HG02610 (cell line): ENCODE data around the gene GMPPB.

Source experiments
- ATAC-seq: cut with Tn5 transposase; IDR thresholded peaks from one replicate; pipeline ENCODE4 v1.9.1; 2021; ENCODE audit warnings: mild to moderate bottlenecking, moderate library complexity; ENCODE audit not compliant: unreplicated experiment

The GMPPB gene

DNA sequence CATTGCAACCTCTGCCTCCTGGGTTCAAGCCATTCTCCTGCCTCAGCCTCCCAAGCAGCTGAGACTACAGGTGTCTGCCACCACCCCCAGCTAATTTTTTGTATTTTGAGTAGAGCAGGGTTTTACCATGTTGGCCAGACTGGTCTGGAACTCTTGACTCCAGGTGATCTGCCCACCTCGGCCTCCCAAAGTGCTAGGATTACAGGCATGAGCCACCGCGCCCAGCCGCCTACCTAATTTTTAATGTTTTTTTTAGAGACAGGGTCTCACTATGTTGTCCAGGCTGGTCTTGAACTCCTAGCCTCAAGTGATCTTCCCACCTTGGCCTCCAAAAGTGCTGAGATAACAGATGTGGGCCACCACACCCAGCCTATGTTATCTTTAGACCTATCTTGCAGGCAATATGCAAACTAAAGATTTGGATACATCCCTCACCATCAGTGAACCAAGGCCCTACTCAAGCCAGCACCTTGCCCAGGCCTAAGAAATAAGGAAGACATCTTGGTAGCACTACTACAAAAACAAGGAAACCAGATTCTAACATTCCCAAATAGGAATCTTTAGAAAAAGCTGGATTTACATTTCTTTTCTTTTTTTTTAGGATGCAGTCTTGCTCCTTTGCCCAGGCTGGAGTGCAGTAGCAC is 6.3 kb upstream of the GMPPB start:
- ATAC-seq = no peak

DNA sequence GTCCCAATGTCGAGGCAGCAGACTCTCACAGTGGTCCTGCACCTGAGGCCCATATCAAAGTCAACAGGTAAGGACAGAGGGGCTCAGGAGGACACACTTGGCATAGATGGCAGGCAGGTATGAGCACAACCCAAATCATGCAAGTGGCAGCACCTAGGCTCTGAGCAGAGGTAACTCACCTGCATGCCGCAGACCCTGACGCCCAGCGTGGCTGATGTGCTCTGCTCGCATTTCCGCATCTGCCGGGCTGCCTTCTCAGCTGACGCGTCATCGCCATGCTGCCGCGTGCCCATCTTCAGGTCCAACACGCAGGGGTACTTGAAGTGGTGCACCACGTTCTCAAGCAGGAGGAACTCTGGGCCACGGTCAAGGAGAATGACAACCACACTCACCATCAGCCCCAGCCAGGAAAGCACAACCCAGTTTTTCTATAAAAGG is 4.2 kb upstream of the GMPPB start:
- no peak for ATAC-seq

DNA sequence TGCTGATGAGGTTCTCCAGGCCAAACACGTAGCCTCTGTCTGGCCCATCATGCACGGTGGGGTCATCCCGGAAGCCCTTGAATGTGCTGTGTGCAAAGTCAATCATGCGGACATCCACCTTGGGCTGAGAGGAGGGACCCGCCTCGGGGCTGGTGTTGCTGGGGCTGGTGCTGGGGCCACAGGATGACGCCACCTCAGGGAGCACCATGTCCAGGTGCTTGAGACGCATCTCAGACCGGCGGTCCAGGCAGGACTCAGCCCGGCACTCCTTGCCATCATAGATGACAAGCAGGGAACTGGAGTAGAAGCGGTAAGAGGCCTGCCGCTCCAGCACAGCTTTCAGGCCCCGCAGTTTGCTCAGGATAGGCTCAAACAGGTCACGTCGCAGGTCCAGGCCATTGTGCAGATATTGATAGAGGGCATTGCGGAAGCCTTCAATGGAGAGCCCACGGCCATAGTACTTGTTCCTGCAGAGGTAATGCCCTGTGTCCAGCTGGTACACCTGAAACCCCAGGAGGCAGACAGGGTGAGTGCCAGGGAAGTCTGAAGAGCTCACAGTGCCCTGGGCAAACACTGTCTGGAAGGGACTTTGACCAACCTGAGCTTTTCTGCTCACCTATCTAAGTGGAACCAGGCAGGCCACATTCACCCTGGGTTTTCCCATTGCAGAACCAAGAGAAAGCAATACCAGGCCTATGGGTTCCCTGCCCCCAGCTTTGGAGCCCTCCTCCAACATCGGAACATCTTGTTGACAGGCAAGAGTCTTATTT is 3.6 kb upstream of the GMPPB start:
- ATAC-seq = no peak

DNA sequence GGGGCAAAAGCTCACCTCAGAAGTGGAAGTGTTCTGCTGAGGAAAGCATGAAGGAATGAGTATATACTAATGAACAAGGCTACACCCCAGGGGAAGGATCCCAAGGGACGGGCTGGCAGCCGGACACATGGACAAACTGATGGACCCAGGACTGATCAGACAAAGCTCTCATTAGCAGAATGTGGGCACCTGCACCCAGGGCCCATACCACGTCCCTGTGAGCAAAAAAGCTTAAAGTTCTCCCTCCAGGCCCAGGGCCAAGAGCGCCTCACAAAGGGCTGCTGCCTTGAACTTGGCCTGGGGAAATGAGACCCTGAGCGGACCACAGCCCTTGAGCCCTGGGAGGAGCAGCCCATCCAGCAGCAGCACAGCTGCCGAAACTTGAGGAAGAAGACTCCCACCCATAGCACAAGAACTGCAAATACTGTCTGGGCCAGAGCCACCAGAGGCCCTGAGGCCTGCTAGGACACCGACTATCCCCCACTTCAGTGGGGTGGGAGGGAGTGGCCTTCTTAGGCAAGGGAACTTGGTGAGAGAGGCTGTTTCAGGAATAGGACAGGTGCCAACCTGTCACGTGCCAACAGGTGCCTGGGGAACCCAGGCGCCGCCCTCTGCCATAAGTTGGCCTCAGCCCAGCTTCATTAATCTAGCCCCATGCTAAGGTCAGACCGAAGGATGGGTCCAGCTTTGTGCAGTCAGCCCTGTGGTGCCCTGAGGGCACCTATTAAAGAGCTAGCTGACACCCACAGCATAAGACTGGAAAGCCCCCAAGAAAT is 2.3 kb upstream of the GMPPB start:
- no peak for ATAC-seq

DNA sequence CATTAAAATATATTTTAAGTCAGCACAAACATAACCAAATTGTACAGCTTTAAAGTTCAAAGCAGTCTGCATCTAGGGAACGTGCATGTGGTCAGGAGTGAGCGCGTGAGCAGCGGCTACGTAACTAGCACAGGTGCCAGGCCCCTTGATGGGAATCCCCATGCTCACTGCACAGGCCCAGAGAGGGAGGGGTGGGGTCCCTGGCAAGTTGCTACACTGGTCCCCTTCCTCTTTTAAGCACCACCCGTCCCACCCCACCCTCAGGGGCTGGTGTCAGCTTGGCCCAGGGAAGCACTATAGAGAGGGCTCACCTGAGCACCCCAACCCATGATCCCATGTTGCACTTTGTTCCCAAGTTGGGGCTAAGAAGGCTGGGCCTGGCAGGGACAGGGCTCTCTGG is 835 bp upstream of the GMPPB start:
- ATAC-seq = no peak

GRCh38 chr3:49723296-49723627 is 489 bp downstream of the GMPPB start:
- no peak for ATAC-seq

DNA sequence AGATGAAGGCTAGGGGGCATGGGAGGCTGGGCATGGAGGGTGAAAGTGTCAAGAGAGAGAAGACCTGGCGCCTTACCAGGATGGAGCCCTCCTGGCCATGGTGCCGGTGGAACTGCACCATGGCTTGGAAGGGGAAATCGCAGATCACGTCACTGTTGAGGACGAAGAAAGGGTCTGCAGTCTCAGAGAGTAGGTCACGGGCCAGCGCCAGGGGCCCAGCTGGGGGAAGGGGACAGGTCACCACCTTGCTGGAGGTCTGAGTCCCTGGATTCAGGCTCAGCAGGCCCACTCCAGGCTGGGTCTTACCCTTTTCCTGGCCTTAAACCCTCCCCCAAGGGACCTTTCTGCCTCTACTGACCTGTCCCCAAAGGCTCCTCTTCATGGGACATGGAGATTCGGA is 855 bp downstream of the GMPPB start:
- no peak for ATAC-seq

DNA sequence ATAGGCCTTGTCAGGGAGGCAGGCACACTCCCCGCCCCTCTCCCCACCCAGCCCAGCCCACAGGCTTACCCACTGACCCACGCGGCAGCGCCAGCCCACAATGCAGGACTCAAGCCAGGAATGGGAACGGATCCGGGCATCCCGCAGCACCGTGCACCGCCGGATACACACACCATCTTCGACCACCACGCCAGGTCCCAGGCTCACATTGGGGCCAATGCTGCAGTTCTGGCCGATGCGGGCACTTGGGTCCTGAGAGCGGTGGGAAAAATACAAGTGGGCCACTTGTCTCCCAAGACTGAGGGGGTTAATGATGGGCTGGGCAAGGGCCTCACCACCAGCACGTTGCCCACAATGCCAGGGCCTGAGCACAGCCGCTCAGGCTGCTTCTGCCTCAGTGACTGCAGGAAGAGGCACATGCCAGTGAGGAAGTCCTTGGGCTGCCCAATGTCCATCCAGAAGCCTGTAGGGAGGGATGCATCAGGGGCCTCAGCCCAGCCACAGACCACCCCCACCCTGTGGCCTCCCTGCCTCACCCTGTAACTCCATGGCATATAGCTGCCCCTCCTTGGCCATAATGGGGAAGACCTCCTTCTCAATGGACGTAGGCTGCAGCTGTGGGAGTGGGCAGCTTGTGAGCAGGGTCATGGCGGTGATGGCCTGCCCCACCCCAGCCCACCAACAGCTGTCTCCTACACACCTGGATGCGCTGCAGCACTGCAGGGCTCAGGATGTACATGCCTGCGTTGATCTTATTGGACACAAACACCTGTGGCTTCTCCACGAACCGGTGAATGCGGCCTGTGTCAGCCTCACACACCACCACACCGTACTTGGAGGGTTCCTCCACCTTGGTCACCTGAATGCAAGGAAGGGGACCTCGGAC is 1.6 kb downstream of the GMPPB start:
- no peak for ATAC-seq

DNA sequence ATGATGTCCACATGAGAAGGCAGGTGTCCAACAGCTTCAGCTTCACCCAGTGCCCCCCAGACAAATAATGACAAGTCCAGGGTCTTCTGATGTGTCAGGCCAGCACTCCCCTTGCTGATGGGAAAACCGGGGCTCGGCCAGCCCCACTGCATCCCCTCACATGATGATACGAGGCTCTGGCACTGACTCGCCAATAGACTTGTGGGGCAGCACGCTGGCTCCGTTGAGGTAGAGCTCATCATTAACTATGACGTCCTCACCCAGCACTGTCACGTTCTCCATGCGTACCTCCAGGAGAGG is 2.2 kb downstream of the GMPPB start:
- ATAC-seq = no peak

DNA sequence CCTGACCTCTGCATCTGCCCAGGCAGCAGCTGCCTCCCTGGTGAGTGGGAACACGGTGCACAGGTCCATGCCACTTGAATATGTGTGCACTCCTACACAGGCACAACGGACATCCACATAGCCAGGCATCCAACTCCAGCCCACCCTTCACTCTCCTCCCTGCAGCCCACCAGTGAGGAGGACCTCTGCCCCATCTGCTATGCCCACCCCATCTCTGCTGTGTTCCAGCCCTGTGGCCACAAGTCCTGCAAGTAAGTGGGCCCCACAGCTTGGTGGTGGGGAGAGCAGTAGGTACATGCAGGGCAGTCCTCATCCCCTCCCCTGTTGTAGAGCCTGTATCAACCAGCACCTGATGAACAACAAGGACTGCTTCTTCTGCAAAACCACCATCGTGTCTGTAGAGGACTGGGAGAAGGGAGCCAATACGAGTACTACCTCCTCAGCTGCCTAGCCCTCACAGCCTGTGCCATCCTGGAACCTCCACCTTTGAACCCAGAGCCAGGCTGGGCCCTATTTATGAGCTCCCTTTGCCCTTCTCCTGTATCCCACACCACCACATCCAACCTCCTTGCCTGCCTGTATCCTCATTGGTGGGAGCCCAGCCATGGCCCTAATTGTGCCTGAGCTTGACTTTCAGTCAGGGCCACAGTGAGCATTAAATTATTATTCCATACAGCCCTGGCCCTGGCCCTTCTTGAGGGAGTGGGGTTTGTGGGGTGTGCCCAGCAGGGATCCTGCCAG is 2.7 kb downstream of the GMPPB start:
- no peak for ATAC-seq

DNA sequence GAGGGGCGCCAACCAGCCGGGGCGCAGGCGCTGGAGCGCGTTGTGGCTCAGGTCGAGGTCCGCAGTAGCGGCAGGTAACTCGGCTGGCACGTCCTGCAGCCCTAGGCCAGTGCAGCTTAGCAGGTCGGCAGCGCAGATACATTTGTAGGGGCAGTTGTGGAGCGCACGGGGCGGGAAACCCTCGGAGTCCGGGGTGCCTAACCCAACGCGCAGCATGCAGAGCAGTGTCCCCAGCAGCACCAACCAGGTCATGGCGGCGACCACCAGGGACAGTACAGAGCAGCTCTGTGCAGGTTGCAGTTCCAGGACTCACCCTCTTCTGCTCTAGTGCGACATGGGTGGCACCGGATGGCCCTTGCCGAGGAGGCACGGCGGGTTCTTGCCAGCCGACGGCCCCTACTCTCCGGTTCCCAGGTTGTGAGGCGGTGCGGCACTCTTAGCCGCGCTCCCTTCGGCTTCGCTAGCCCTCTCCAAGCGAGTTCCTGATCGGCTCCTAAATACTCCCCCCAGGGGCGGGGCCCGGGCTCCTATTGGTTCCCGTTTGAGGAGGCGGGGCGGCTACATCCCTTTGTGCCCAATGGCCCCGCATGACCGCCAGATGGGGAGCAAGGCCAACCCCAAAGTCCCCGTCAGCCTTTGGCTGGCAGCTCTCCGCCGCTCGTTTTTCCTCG is 4.4 kb downstream of the GMPPB start, which contains the start of gene AMIGO3:
AMIGO3 (minus strand) TSS at position 471 of the 671 bp plus-strand sequence; CDS start at position 252, 219 bp downstream.
- ATAC-seq = peak; percentile 54

DNA sequence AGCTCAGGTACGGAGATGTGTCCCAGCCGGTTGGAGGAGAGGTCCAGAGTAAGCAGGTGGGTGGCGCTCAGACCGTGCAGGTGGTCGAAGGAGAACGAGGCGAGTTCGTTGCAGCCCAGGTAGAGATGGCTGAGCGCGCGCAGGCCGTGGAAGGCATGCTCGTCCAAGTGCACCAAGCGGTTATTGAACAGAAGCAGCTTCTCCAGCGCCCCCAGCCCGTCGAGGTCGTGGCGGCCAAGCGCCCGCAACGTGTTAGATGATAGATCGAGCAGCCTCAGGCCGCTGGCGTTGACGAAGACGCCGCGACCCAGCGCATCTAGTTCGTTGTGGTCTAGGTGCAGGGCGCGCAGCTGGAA is 4.9 kb downstream of the GMPPB start:
- no peak for ATAC-seq

DNA sequence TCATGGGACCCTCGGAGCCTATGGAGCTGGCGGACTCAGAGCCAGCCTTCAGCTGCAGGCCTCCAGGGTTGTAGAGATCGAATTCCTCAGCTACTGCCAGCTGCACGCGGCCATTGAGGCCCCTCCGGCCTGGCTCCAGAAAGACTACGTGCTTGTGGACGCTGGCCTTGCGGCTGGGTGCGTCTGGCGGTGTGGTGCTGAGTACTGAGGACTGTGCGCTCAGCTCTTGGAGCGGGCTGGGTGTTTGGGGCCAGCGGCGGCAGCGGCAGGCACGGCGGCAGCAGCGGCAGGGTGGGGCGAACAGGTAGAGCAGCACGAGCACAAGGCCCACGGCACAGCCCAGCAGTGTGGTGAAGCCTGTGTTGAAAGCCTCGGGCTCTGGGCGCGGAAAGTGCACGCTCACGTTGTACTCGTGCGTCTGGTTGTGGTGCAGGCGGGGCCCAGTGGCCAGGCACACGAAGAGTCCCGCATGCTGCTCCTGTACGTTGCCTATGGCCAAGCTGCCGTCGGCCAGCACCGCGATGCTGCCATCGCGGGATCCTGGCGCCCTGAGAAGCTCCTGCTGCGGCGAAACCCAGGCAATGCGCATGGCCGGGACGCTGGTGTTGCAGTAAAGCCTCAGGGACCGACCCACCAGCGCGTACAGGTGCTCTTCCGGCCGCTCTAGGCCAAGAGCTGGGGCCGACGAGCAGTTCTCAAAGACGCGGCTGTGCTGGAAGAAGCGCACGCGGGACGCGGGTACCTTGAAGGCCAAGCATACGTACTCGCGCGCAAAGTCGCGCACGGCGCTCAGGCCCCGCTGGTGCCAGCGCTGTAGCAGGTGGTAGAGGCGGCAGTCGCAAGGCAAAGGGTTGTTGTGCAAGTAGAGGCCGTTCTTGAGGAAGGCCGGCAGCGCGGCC is 5.5 kb downstream of the GMPPB start:
- no peak for ATAC-seq

- ATAC-seq = no peak
Observed at GRCh38 chr3:49717211-49717958, 6.4 kb downstream of the GMPPB start.

DNA sequence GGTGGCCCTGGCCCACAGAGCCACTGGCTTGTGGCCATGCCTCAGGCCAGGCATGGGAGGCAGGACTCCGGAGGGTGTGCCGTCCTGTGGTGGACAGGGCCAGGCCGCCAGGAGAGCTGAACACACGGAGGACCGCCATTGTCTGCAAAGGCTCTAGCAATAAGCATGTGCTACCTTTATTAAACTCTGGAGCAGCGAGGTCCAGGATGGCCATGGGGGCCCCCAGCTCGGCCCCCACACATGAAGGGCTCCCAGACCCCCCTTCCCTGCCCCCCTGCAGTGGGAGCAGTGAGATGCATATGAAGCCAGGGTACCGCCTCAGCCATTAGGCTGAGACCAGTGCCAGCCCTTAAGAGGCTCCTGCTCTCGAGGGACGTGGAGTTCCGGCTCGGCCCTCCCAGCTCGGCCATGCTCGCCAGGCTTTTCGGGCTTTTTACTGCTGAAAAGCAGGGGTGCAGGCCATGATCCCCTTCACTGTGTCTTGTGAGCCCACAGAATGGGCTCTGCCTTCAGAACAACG is 7.0 kb downstream of the GMPPB start:
- no peak for ATAC-seq

- no peak for ATAC-seq
Observed at GRCh38 chr3:49716169-49716568, 7.6 kb downstream of the GMPPB start.

GRCh38 chr3:49715611-49716121 is 8.1 kb downstream of the GMPPB start:
- ATAC-seq = no peak
